HG03565 (cell line): ENCODE results near the gene OLFML1.

ENCODE experiments used
- ATAC-seq: cut with Tn5 transposase; IDR thresholded peaks from one replicate; pipeline ENCODE4 v1.9.1; 2021; ENCODE audit warnings: mild to moderate bottlenecking, moderate library complexity; ENCODE audit not compliant: unreplicated experiment

The OLFML1 gene

GRCh38 chr11:7555052-7555699, 69.9 kb downstream of the OLFML1 start:
- ATAC-seq: no peak

- no peak for ATAC-seq
Measured at GRCh38 chr11:7558046-7558445, 72.7 kb downstream of the OLFML1 start.

- ATAC-seq: no peak
Measured at GRCh38 chr11:7559398-7560283, 74.3 kb downstream of the OLFML1 start.
